HL-60 (cell line): ENCODE measurements around the gene RGS11.

Experiments used
- DNase-seq, 2 experiments: peaks; one replicate each; pipeline ENCODE4 v3.0.0-alpha.2; 2010 to 2020; ENCODE audit warnings: low read depth in 1 of 2, low spot score in 1 of 2
- H3K27ac ChIP-seq: fragments of 250-450 bp; sonication (Bioruptor Pico); replicated peaks from 2 replicates; pipeline ENCODE4 v1.5.1; 2020; ENCODE audit warnings: mild to moderate bottlenecking, moderate library complexity
- H3K27me3 ChIP-seq: fragments of 250-450 bp; sonication (Bioruptor Pico); 2 replicates; pipeline ENCODE4 v1.5.1; 2021; ENCODE audit warnings: mild to moderate bottlenecking, moderate library complexity; ENCODE audit not compliant: insufficient read depth, poor library complexity, severe bottlenecking
- H3K4me3 ChIP-seq: replicated peaks from 2 replicates; pipeline ENCODE4 v1.5.1; 2011; ENCODE audit warnings: mild to moderate bottlenecking, control low read depth, low read length; ENCODE audit not compliant: insufficient read depth
- CTCF ChIP-seq: IDR thresholded peaks from one replicate; pipeline ENCODE4 v1.5.1; 2011; ENCODE audit warnings: low read length, control low read depth, inconsistent platforms; ENCODE audit not compliant: insufficient read depth
- GABPA ChIP-seq: IDR thresholded peaks from 2 replicates; pipeline ENCODE4 v1.6.1; 2012; ENCODE audit warnings: low read depth
- POLR2AphosphoS5 ChIP-seq: IDR thresholded peaks from 2 replicates; pipeline ENCODE4 v1.6.1; 2012; ENCODE audit warnings: low read depth
- SPI1 ChIP-seq: IDR thresholded peaks from 2 replicates; pipeline ENCODE4 v1.6.1; 2012; ENCODE audit warnings: low read depth, mild to moderate bottlenecking, borderline replicate concordance
- TF ChIP-seq, protein P1 (sequence below): IDR thresholded peaks from 2 replicates; pipeline ENCODE4 v1.6.1; 2012; ENCODE audit warnings: low read depth; ENCODE audit not compliant: insufficient replicate concordance

Gene RGS11

DNA sequence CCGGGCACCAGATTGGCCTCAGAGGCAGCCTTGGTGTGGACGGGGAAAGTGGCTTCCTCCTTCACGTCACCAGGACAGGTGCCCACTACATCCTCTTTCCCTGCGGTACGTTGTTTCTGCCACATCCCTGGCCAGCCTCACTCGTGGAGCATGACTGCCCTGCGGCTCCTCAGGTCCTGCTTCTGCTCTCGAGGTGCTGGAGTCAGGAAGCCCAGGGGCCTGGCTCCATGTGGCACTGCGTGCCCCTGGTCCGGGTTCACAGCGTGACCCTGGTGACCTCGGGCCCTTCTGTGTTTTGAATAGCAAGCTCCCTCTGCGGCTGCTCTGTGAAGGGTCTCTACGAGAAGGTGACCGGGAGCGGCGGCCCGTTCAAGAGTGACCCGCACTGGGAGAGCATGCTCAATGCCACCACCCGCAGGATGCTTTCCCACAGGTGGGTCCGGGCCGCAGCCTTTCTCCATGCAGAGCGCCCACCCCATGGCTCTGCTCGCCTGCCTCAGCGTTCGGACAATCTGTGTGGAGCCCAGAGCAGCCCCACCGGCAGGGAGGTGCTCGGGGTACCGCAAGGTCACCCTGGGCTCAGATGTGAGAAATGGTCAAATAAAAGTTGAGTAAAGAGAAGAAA is 13.5 kb downstream of the RGS11 start:
- DNase-seq = no peak
- H3K27ac ChIP-seq = no peak overlapping the region
- H3K4me3 ChIP-seq = no peak overlapping the region
- TF ChIP-seq SPI1 (no peak), POLR2AphosphoS5 (no peak), CTCF (no peak), GABPA (no peak)
- TF ChIP-seq, protein P1, sequence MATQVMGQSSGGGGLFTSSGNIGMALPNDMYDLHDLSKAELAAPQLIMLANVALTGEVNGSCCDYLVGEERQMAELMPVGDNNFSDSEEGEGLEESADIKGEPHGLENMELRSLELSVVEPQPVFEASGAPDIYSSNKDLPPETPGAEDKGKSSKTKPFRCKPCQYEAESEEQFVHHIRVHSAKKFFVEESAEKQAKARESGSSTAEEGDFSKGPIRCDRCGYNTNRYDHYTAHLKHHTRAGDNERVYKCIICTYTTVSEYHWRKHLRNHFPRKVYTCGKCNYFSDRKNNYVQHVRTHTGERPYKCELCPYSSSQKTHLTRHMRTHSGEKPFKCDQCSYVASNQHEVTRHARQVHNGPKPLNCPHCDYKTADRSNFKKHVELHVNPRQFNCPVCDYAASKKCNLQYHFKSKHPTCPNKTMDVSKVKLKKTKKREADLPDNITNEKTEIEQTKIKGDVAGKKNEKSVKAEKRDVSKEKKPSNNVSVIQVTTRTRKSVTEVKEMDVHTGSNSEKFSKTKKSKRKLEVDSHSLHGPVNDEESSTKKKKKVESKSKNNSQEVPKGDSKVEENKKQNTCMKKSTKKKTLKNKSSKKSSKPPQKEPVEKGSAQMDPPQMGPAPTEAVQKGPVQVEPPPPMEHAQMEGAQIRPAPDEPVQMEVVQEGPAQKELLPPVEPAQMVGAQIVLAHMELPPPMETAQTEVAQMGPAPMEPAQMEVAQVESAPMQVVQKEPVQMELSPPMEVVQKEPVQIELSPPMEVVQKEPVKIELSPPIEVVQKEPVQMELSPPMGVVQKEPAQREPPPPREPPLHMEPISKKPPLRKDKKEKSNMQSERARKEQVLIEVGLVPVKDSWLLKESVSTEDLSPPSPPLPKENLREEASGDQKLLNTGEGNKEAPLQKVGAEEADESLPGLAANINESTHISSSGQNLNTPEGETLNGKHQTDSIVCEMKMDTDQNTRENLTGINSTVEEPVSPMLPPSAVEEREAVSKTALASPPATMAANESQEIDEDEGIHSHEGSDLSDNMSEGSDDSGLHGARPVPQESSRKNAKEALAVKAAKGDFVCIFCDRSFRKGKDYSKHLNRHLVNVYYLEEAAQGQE = no peak
- no peaks in the 10 kb centered on the region for H3K27me3 ChIP-seq

GRCh38 chr16:261031-261691 is 14.6 kb downstream of the RGS11 start:
- no peak for DNase-seq
- Histone ChIP-seq H3K4me3 (no peak overlapping the region), H3K27ac (no peak overlapping the region), H3K27me3 (no peaks in the 10 kb centered on the region)
- TF ChIP-seq GABPA = no peak
- TF ChIP-seq CTCF = no peak
- no peak for TF ChIP-seq SPI1
- TF ChIP-seq POLR2AphosphoS5 = no peak
- TF ChIP-seq, protein P1 = no peak

DNA sequence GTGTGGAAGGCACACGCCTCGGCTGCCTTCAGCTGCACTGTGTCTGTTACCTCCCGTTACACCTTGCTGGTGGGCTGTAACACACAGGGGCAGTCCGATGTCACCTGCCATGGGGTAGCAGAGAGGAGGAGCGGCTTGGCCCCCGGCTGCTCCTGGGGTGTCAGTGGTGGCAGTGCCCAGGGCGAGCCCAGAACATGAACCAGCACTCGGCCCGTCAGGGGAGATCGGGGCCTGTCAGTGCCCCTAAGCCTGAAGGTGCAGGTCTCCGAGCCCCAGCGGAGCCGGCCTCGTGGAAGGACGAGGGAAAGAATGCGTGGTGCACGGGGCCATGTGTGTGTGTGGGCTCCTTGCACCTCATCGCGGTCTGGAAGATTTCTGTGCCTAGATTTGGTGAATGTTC is 15.4 kb downstream of the RGS11 start:
- no peak for DNase-seq
- Histone ChIP-seq H3K27me3 (no peaks in the 10 kb centered on the region), H3K4me3 (no peak overlapping the region), H3K27ac (no peak overlapping the region)
- TF ChIP-seq POLR2AphosphoS5 (no peak), GABPA (no peak), CTCF (no peak), SPI1 (no peak)
- TF ChIP-seq, protein P1 = no peak
